COR-L47 (cell line): Measurements from ENCODE around the gene POGLUT2.

Experiments used
- DNase-seq: peaks from one replicate; lab custom pipeline; 2025; lab: John Stamatoyannopoulos, UW

POGLUT2 gene

DNA sequence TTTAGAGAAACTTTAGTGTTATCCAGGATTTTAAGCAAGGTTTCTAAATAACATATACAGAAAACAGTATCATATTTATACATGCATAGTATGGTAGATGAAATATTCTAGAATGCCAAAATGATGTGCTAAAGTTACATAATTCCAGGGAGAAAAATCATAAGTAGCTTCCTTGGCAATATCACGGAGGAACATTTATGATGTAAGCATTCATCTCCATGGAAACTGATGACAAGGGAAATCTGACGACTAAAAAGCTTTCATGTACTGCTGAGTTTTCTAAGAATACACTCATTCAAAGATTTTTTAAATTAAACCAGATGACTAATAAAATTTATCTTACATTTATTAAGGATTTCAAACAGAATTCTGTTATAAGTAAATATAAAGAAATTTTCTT is 29.9 kb downstream of the POGLUT2 start:
- no peak for DNase-seq

DNA sequence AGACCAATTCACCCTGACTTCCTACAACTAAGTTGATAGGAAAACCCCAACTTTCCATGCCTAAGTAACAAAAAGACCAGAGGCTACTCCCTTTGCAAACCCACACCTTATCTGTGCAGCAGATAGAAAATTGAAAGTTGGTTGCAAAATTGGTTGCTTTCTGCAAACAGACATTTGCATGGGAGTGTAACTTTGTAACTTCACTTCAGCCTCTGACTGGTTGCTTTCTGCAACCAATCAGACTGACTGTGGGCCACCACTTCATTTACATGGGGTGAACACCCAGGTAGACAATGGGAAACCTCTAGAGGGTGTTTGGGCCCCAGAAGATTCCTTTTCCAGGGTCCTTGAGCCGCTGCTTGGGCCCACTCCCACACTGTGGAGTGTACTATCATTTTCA is 35.0 kb downstream of the POGLUT2 start:
- DNase-seq, result no peak

DNA sequence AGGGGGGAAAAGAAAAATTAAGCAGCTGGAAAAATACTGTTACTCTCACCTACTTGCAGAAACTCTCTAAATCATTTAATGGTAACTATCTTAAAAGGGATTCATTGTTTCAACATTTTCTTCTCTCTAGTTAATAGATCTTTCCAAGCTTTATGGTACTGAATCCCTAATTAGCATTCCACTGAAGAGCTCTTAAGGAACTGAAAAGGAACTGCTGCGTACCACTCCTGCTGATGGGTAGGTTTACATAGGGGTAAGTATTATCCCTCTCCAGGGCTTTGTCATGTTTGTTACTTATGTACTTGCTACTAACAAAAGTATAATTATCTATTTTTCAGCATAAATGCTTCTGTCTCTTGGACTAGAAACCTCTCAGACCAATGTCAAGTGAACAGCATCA is 37.7 kb downstream of the POGLUT2 start:
- no peak for DNase-seq

DNA sequence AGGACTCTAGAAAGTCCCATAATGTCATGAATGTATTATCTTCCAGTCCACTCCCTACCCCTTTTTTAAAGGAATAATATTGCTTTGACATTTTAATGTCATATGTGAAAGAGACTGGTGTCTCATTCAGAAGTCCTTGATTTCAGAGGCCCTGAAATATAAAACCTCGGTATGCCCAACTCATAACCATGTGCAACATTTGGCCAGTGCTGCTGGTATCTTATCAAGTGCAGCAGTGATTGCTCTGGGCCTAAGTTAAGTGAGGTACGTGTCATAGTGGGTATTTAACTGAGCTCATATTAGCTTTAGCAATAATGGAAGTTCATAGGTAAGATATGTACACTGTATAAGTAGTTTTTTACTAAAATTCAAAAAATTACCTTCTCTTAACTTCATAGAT is 39.9 kb downstream of the POGLUT2 start:
- DNase-seq, result no peak

DNA sequence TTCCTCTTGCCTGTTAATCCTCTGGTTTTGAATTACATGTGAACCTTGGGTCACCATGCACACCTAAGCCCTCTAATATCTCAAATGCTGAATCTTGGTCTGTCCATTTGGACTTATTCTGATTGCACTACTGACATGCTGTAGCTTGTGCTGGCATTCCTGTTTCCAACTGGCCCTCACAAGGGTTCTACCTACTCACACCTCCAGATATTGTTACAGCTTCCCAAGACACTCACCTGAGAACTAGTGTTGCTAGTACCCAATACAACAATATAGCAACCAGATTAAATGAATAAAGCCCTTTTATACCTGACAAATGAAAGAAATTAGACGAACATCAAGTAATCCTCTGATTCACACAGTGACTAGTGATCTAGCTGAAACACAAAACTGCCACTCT is 41.8 kb downstream of the POGLUT2 start:
- DNase-seq, result no peak

DNA sequence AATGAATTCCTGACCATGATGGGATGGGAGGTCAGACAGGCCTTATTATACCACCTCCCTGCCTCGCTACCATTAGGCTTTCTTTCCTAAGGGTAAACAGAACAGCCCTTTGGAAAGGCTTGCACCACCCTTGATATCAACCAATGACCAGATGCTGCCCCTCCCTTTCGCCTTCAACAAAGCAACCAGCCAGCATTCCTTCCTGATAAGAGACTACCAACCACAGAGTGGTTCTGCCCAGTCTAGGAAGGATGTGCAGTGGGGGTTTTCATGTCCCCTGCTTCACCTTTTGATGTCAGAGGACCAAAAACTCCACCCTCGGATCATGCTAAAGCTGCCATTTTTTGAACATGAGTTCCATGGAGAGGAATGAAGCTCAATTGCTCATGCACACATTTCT is 46.9 kb downstream of the POGLUT2 start:
- DNase-seq, result no peak

DNA sequence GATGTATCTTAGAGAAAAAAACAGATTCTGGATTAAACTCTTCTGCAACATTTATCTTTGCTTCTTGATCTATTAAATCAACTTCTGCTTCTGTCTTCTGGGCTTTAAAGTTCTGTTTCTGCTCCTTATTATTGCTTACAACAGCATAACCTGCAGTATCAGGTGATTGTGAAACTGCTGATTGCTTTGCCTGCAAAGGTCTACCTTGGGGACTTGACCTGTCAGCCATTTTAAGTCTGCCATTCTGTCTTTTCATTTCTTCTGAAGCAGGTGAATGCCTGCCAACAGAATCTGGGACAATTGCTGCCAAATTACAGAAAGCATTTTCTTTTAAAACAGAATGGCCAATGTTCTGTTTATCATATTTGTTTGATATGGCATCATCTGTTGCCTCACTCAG is 56.3 kb downstream of the POGLUT2 start:
- no peak for DNase-seq

DNA sequence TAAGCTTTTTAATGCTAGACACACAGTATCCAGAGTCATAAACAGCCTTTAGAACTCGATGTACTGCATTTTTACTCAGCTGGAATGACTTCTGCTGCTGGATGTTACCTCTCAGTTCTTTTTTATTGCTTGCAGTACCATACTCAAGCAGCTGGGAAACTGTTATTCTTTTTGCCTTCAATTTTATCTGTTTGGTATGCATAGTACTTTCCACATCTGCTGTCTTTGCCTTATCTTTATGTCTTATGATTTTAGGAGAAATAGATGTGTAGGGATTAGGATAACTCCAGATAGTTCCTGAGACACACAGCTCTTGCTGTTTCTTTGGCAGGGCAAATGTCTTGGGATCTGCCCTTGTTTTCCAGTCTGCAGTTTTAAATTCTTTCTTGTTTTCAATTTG is 56.7 kb downstream of the POGLUT2 start:
- DNase-seq, result no peak
